ENCODE results near the gene PEBP1. TPM values are rescaled to one million over a fixed set of nuclear protein-coding genes. Genes with fewer than 3 reads are reported as not detected.

PEBP1 gene
- total and polyA plus RNA-seq, 2 of the 4 experiments (the other 2 are of a cell fraction): 129 to 161 TPM

DNA sequence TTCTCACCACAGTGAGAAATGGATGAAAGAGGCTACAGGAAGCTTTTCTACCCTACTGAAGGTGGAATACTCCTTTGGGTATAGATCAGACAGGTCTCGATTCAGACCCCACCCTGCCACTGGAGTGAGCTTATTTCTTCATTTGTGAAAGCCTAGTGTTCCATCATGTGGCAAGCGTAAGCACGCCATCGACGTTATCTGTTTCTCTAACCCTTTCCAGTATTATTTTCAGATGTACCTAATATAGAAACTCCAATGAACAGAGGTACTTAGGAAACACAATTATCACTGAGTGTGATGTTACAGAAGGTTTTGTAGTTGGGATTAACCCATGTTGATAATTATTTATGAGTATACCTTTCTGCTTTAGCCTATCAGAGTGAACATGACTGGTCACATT lies 12.4 kb downstream of the PEBP1 start:
- Histone ChIP-seq H3K9me1 (ENCODE audit: insufficient read depth, low read length) (no peaks in the 10 kb centered on the region; the same call in 1 of the 2 replicates), H3K9ac (ENCODE audit: low read depth, low read length) (no peak overlapping the region), H3K4me1 (ENCODE audit: control insufficient read depth, insufficient read depth, low read length) (no peaks in the 10 kb centered on the region), H3K23ac (ENCODE audit: low read depth, low read length) (no peak overlapping the region), H3K79me1 (ENCODE audit: low read depth in 1 of 2, low read length in 2 of 2) (peaks cover 0 to 14% of the 10 kb centered on the region in 2 experiments; a peak in 3 of 4 replicates), H2BK120ac (ENCODE audit: low read depth, low read length) (no peak overlapping the region), H3K4me3 (ENCODE audit: insufficient read depth, low read depth, low read length) (no peak overlapping the region), H2BK20ac (ENCODE audit: low read depth, low read length) (no peak overlapping the region), H3K4me2 (ENCODE audit: low read depth, low read length) (no peak overlapping the region), H3K36me3 (ENCODE audit: control insufficient read depth, insufficient read depth, low read length) (peaks cover 49% of the 10 kb centered on the region), H3K56ac (ENCODE audit: extremely low read depth, insufficient read depth, low read length) (no peak overlapping the region), H3K27ac (ENCODE audit: insufficient read depth, low read length) (no peak overlapping the region), H4K5ac (ENCODE audit: low read depth, low read length) (no peak overlapping the region), H2BK5ac (ENCODE audit: low read depth, low read length, poor library complexity, severe bottlenecking) (no peak overlapping the region), H2BK15ac (ENCODE audit: low read depth, low read length) (no peak overlapping the region), H2AK9ac (replicated peaks; ENCODE audit: low read depth, low read length, poor library complexity) (no peak overlapping the region), H3K4ac (ENCODE audit: low read depth, low read length) (no peak overlapping the region), H4K8ac (ENCODE audit: low read depth in 2 of 2, low read length in 2 of 2) (no peak overlapping the region), H4K20me1 (ENCODE audit: insufficient read depth, low read length) (no peaks in the 10 kb centered on the region; the same call in 1 of the 2 replicates), H2AK5ac (ENCODE audit: low read depth, low read length) (no peak overlapping the region), H3K9me3 (ENCODE audit: control insufficient read depth, insufficient read depth, low read length) (no peaks in the 10 kb centered on the region), H3K27me3 (ENCODE audit: control insufficient read depth, insufficient read depth, low read length) (no peaks in the 10 kb centered on the region), H3K14ac (replicated peaks; ENCODE audit: low read depth, low read length) (no peak overlapping the region), H3K18ac (ENCODE audit: low read depth, low read length) (no peak overlapping the region), H2AFZ (replicated peaks; ENCODE audit: low read length, poor library complexity) (no peak overlapping the region), H4K91ac (ENCODE audit: insufficient read depth, low read depth, low read length) (no peak overlapping the region)
- TF ChIP-seq POLR2A (IDR thresholded peaks at IDR 0.05; ENCODE audit: low read depth, low read length) (no peak), CEBPB (IDR thresholded peaks at IDR 0.05; ENCODE audit: low read depth, low read length) (no peak), RAD21 (IDR thresholded peaks at IDR 0.05; ENCODE audit: low read length) (no peak), FOS (IDR thresholded peaks at IDR 0.05; ENCODE audit: low read depth, low read length) (no peak), BHLHE40 (IDR thresholded peaks at IDR 0.05; ENCODE audit: low read depth, low read length) (no peak), CHD1 (IDR thresholded peaks at IDR 0.05; ENCODE audit: low read depth, low read length) (no peak), MAZ (IDR thresholded peaks at IDR 0.05; ENCODE audit: borderline replicate concordance, low read depth, low read length) (no peak), MXI1 (IDR thresholded peaks at IDR 0.05; ENCODE audit: borderline replicate concordance, low read depth, low read length) (no peak), CTCF (conservative IDR thresholded peaks at IDR 0.05; ENCODE audit: low read depth, low read length) (no peak), ELK1 (IDR thresholded peaks at IDR 0.05; ENCODE audit: borderline replicate concordance, low read depth, low read length) (no peak), MAFK (IDR thresholded peaks at IDR 0.05; ENCODE audit: low read depth, low read length) (no peak), SMC3 (IDR thresholded peaks at IDR 0.05; ENCODE audit: low read depth, low read length) (no peak), RCOR1 (IDR thresholded peaks at IDR 0.05; ENCODE audit: insufficient replicate concordance, low read length) (no peak), RFX5 (IDR thresholded peaks at IDR 0.05; ENCODE audit: low read depth, low read length) (no peak), NFE2L2 (IDR thresholded peaks at IDR 0.05; ENCODE audit: low read depth, low read length) (no peak)
- TF ChIP-seq, protein P1, sequence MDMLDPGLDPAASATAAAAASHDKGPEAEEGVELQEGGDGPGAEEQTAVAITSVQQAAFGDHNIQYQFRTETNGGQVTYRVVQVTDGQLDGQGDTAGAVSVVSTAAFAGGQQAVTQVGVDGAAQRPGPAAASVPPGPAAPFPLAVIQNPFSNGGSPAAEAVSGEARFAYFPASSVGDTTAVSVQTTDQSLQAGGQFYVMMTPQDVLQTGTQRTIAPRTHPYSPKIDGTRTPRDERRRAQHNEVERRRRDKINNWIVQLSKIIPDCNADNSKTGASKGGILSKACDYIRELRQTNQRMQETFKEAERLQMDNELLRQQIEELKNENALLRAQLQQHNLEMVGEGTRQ (IDR thresholded peaks at IDR 0.05; ENCODE audit: low read depth, low read length): no peak
- ATAC-seq (ENCODE audit: low read depth) (no peak), DNase-seq (no peak)
- POLR2A ChIA-PET (ENCODE audit: unreplicated experiment): no interaction called here
- CTCF ChIA-PET: no interaction called here
- in situ Hi-C loops (cut with MboI; ENCODE audit: low sequenced_read_pairs): loop anchor here (25.0 kb wide), 1 partner anchor 286 kb away; no protein-coding TSS in a partner anchor
- no TSS peak for BruUV-seq (replicated peaks)
- dilution Hi-C loops (cut with HindIII; ENCODE audit: low sequenced_read_pairs, unreplicated experiment): no loop called here
- WGBS, 2 experiments (ENCODE audit: extremely low coverage in 2 of 2, insufficient read length in 1 of 2): no CpG with 5 or more reads among the region's 5 CpGs
- intact Hi-C loops (cut with micrococcal nuclease): no loop called here

Data from IMR-90 (cell line).